Measurements from ENCODE around the gene SV2B.

DNA sequence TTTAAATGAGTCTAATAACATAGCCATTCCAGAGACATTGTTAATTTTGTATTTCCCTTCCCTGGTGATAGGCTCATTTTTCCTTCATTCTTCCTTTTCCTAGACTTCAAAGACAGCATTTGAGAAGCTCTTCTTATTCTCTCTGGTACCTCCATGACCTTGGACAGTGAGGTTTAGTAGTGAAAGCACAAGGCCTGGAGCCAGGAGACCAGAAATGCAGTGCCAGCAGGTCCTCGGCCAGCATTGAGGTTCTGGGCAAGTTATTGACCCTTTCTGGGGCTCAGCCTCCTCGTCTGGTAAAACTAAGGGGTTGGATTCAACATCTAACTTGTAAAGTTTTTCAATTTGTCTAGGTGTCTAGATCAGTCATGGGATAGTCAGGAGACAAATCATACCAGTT, 146.9 kb downstream of the SV2B start:
- TF ChIP-seq CTCF (conservative IDR thresholded peaks at IDR 0.05) = no peak
- TF ChIP-seq EZH2 (IDR thresholded peaks at IDR 0.05; ENCODE audit: low read depth) = no peak
